ENCODE data around the gene RIN1.
"Not testable (repeated sequence)": the region's sequence is repeated elsewhere in the genome, so short reads cannot be mapped to it uniquely, and the experiment has no call there.

The RIN1 gene

DNA sequence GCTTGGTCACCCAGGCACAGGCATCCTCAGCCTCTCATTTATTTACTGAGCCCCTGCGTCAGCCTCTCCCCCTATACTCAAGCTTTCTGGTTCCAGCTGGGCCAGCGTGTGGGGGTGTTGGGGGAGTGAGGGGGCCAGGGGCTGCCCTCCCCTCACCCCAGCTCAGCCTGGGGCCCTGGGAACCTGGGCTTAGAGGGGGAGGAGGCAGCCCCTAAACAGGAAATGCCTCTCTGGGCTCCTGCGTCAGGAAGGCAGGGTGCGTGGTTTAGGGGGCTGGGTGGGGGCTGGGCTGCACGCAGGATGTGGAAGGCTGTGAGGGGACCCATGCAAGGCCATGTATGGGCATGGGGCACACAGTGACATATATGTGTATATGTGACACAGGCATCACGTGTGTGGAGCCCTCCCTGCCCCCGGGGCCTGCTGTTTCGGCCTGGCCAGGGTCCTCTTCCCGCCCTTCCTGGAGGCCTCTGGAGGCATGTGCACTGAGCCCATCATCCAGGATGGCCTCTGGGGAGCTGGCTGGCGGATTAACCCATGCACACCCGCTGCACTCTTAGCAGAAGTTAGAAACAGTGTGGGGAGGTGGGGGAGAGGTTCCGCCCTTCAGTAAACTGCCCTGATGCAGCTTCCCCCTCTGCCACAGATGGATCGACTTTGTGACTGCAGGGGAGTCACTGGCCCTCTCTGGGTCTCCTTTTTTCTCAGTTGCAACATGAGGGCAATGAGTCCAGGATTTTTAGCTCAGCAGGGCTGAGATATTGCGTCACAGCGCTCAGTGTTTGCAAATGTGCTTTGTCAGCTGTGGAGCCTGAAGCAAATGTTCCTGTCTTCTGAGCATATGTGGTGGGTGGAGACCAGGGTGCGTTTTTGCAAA, 18.3 kb downstream of the RIN1 start:
- DNase-seq: no peak

DNA sequence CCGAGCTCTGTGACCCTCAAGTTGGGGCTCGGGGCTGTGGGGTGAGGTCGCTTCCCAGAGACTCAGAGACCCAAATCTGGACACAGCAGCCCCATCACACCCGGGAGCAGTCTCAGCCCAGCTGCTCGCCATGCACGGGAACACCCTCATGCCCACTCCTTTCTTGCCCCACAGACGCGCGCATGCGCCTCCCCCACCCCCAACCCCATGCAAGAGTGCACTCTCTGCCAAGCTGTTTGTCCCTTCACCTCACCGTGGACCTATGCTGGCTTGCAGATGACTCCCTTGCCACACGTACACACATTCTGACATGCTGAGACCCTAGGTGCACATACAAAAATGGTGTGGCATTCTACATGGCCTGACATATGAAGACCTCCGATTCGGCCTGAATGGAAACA, 18.9 kb downstream of the RIN1 start:
- DNase-seq: no peak

DNA sequence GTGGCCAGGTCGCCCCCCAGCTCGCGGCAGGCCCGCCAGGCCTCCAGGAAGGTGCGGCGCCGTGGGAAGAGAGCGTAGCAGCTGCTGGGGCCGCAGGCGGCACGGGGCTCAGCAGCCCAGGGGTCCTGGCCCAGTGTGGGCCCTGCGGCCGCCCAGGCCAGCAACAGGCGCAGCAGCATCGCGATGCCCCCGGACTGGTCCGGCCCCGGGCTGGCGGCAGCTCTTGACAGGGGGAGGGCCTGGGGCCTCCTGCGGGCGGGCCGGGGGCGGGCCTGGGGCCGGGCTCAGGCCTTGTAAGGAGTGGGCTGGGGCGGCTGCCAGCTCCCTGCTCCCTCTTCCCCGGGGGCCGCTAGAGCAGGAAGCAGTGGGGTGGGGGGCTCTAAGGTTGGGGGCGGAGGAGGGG, 19.4 kb downstream of the RIN1 start, which contains the start of gene CD248:
CD248 (minus strand) TSS at position 196 of the 403 bp plus-strand sequence; CDS start at position 179, 17 bp downstream.
- no peak for DNase-seq

DNA sequence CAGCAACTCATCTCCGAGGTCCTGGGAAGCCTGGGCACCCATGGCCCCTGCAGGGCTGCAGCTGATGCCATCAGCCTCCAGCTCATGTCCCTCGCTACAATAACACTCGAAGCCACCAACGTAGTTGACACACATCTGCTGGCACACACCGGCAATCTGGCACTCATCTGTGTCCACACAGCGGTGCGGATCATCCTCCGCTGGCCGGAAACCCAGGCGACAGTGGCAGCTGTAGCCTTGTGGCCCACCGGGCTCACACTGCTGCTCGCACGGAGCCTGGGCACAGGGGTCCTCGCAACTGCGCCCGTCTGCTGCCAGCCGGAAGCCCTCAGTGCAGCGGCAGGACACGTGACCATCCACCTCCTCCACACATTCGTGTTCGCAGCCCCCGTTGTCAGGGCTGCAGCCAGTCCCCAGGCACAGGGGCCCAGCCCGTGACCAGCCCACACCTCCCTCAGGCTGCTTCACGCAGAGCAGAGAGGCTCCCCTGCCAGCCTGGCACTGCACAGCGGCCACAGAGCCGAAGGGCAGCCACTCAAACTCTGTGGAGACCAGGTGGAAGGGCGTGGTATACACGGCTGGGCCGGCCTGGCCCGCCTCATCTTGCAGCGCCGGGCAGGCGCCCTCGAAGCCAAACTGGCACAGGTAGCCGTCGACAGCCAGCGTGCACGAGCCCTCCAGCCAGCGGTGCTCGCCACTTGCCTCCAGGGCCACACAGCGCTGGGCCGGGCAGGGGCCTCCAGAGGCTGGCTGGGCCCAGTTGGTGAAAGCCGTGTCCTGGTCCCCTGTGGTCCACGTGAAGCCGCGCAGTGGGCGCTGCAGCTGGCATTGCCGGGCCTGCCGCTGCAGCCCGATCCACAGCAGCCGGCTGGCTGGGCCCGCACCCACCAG, 20.1 kb downstream of the RIN1 start:
- peak; percentile 24 for DNase-seq

DNA sequence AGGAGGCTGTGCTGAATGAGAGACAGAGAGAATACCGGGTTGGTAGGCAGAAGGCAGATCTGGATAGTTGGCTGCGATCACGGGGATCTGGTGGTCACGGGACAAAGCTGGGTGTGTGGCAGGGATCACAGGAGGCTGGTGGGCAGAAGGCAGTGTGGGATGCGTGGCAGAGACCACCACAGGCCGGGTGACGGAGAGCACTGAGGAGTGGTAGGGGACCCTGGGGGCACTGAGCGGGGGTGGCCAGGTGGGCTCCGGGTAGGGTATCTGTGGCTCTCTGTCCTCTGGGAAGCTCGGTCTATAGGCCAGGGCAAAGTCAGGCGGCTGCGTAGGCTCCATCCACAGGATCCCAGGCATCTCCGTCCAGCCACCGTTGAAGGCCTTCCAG, 20.7 kb downstream of the RIN1 start:
- DNase-seq: no peak

DNA sequence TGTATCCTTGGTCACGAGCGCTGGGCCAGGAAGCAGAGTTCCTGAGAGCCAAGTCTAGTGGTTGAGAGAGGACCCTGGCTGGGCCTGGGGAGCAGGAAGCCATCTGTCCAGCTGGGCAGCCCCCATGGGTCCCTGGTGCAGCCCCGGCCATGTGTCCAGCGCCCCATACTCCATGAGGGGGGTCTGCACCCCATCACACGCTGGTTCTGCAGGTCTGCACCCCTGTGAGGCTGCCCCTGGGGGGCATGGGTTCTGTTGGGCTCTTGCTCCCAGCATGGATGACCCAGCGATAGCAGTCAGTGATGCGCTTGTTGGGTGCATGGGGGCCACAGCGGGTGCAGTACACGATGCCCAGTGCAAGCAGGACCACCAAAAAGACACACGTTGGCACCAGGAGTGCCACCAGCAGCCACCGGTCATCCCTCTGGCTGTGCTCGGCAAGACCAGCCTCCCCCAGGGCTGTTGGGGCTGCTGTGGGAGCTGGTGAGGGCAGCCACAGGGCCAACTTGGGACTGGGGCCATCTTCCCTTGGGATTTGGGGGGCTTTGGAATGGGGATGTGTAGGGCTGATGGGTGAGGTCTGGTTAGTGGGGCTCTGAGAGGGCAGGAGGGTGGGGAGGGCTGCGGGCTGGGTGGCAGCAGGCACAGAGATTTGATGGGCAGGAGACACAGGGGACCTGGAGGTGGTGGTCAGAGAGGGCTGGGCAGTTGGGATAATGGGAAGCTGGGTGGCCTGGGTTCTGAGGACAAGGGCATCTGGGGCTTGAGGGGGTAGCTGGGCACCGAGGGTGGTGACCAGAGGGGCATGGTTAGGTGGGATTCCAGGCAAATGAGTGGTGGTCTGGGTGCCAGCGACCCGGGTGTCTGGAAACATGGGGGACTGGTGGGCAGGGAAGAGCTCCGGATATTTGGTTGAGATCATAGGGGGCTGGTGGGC, 21.4 kb downstream of the RIN1 start:
- no peak for DNase-seq

DNA sequence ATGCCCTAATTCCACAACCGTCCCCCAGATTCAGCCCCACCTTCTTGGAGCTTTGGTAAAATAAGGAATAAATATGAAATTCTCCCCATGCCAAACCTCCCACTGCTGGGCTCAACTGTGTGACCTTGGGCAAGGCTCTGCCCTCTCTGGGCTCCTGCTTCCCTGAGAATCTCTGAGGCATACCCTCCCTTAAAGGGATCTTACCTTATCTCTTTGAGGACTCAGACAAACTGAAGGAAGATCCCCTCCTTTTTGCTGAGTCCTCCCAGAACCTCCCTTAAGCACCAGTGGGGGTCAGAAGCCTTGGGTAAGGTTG, 22.1 kb downstream of the RIN1 start:
- no peak for DNase-seq

DNA sequence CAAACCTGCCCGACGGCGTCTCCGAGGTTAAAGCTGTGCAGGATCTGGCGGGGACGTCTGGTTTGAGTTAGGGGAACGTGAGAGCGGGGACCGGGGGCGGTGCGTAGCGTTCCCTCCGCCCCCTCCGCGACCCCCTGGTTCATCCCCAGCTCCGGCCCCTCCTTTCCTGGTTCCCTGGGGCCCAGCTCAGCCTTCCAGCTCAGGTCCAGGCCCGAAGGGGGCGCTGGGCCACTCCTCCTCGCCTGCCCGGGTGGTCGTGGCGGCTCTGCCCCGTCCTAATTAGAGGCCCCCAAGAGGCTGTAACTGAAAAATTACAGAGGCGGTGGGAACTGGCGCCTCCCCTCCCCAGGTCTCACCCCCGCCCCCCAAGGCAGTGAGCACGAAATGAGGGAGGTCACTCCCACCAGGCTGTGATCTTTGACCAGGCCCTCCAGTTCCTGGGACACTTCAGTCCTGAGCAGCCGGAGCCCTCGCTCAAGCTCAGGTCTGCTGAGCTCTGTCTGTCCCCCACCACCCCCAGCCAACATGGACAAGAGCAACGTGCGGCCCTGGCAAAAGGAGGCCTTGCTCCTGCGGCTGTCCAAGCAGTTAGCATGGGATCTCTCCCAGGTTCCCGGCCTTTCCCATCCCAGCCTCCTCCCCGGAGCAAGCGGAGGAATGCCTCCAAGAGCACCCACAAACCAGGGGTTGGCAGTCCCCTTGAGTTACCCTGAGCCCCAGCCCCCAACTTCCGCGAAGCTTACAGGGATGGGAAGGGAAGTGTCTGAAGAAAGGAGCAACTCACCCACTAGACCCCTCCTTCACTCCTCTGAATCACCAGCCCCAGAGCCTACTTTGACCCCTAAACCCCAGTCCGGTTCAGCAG, 22.7 kb downstream of the RIN1 start:
- DNase-seq: no peak

DNA sequence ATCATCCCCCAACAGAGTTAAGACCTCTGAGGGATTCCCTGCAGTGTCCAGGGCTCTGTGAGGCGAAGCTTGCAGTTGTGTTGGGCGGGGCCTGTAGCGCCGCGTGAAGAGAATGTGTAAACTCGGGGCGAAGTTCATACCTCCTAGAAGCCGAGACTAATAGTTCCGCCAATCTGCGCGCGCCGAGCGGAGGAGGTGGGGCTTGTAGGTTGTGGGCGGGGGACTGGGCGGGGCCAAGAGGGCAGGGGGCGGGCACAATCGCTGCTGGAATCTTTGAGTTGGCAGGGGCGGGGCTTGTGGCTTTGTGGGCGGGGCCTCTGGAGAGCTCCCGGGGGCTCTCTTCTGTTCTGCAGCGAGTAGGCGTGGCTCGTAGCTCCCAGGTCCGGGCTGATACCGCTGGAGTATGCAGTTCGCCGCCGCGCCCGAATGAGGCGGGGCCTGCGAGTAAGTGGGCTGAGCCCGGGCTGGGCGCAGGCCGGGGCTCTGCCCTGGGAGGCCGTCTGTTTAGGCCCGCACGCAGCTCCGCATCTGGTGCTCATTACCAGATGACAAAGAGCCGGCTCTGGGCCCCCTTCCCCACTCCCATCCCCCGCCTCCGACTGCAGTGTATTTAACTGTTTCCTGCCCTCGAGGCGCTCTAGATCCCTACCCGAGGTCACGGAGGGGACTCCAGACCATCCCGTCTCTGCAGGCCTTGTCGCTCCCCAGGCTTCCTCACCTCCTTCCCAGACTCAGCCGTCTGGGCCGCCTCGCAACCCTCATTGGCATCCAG, 23.5 kb downstream of the RIN1 start:
- peak; percentile 77 for DNase-seq

DNA sequence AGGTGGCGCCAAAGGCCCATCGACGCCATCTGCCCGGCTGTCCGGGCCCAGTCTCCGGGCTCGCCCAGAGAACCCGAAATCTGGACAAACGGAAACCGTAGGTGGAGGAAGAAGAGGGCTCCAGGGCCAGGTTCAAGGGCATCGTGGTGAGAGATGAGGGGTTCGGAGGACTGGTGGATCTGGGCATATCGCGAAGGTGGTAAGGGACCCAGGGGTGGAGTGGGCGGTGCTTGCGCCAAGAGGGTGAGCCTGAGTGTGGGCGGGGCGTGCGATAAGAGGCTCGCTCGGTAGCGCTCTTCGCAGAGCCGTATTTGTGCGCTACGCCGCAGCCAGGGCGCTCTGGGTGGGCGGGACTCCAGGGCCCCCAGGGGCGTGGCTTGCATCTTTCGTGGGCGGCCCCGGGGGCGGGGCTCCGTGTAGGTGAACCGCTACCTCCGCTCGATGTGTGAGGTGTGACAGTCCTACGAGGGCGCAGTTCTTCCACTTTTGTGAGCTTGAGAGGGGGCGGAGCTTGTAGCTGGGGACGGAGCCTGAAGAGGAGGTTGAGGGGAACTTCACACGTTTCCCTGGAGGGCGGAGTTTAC, 24.2 kb downstream of the RIN1 start:
- DNase-seq: peak; percentile 77

DNA sequence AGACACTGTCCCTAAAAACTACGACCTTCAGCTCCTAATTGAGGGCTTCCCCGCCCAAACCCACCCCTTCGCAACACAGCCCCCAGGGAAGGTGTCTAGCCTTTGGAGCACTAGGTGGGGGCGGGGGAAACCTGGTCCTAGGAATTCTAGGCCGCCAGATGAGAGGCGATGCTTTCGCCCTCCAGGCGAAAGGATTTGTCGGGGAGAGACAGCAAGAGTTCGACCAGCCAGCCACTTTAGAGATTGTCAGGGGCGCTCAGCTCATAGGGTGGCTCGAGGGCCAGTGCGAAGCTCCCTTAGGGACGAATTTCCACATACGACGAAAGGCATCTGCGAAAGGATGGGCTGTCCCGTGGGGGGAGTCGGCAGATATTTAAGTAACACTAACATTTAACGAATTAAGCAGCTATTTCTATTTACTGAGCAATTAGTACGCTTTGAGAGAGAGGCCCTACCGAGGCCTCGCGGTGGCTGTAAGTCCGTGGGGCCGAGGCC, 24.7 kb downstream of the RIN1 start:
- no peak for DNase-seq

DNA sequence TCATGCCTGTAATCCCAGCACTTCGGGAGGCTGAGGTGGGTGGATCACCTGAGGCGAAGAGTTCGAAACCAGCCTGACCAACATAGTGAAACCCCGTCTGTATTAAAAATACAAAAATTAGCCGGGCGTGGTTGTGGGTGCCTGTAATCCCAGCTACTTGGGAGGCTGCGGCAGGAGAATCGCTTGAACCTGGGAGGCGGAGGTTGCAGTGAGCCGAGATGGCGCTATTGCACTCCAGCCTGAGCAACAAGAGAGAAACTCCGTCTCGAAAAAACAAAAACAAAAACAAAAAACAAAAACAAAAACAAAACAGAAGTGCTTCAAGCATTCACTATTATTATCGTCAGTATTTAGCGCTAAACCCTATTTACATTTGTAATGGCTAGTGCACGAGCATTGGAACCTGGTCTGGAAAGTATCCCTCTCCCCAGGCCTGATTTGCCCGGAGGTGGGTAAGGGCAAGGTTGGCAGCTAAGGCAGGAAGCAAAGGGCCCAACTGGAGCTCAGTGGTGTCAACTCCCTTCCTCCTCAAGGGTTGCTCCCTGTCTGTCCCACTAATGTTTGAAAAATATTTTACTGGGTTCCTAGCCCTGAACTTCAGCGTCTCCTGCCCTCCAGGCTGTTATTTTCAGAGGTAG, 25.3 kb downstream of the RIN1 start:
- not testable (repeated sequence) for DNase-seq

DNA sequence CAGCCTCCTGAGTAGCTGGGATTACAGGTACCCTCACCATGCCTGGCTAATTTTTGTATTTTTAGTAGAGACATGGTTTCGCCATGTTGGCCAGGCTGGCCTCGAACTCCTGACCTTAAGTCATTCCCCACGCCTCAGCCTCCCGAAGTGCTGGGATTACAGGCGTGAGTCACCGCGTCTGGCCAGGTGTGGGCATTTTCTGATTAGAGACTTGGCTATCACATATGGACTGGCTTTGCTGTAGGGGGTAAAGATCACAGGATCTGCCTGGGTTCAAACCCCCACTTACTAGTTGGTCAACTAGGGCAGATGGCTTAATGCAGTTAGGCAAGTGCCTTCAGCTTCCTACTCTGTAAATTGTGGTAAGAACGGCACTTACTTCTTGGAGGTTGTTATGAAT, 25.9 kb downstream of the RIN1 start:
- no peak for DNase-seq

DNA sequence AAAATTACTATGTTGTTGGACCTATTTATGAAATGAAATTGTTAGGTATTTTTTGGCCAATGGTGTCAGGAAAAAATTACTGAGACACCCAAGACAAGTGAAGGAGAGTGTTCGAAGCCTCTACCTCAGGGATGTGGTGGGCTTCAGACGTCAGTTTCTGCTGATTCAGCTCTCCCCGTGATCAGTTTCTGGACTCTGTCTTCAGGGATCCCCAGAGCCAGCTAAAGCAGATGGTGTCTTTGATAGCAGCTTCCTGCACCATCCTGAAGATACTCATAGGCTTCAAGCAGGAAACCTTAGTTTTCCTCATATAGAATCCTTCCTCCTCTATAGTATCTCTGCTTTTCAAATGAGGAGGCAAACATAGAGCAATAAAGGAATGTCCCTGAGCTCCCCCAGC, 26.8 kb downstream of the RIN1 start:
- no peak for DNase-seq

DNA sequence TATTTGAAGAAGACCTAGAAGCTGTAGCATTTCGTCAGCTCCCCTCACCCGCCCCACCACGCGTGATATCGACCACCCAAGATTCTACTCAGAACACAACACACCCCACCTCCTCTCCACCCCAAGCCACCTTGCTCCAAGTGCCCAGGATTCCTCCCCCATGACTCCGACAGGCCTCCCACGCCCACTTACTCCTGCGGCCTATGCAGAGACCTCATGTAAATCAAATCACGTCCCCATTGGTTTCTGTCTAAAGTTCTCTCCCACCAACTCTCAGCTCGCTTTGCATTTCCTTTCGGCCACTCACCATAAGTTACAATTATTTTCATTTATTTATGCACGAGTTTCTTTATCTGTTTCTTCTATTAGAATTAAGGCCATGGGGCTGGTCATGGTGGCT, 33.6 kb downstream of the RIN1 start:
- no peak for DNase-seq

DNA sequence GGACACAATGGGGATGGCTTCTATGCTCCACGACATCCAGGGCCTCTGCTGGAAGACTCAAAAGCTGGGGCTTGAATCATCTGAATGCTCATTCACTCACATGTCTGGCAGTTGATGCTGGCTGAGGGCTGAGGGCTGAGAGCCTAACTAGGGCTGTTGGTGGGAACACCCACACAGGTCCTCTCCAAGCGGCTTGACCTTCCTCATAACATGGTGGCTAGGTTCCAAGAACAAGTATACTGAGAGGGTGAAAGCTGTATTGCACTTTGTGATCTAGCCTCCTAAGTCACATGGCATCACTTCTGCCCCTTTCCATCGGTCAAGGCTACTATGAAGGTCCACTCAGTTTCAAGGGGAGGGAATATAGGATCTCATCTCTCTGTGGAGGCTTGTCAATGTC, 37.0 kb downstream of the RIN1 start:
- DNase-seq: no peak

DNA sequence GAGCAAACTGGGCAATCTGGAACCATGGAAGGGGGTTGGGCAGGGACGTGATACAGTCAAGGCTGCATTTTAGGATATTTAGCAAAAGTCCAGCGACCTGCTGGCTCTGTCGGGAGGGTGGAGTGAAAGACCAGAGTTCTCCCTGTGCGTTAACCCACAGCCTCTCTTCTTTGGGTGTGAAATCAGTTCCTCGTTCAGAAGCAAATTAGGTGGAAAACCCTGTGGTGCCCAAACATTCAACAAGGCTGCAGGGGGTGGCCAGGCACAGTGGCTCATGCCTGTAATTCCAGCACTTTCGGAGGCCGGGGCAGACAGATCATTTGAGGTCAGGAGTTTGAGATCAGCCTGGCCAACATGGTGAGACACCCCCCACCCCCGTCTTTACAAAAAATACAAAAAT, 38.6 kb downstream of the RIN1 start:
- no peak for DNase-seq

DNA sequence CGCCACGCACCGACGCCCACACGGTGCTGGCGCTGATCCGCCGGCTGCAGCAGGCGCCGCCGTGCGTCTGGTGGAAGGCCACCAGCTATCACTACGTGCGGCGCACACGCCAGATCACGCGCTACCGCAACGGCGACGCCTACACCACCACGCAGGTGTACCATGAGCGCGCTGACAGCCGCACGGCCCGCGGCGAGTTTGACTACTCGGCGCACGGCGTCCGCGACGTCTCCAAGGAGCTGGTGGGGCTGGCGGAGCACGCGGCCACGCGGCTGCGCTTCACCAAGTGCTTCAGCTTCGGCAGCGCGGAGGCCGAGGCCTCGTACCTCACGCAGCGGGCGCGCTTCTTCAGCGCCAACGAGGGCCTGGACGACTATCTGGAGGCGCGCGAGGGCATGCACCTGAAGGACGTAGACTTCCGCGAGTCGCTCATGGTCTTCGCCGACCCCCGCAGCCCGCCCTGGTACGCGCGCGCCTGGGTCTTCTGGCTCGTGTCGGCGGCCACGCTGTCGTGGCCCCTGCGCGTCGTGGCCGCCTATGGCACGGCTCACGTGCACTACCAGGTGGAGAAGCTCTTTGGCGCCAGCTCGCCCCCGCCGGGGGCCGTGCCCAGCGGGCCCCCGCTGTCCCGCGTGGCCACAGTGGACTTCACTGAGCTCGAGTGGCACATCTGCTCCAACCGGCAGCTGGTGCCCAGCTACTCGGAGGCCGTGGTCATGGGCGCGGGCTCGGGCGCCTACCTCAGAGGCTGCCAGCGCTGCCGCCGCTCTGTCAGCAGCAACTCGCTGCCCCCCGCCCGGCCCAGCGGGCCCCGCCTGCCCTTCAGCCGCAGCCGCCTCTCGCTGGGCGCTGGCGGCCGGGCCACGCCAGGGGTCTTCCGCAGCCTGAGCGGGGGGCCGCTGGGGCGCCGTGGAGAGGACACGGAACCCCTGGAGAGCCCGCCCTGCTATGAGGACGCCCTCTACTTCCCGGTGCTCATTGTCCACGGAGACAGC, 41.3 kb downstream of the RIN1 start:
- DNase-seq: no peak
